Gastrocnemius medialis (tissue), 4 donors: ENCODE results near the gene NEK2. TPM values are rescaled to one million over a fixed set of nuclear protein-coding genes. Genes with fewer than 3 reads are reported as not detected.
"Not testable (repeated sequence)": the region's sequence is repeated elsewhere in the genome, so short reads cannot be mapped to it uniquely, and the experiment has no call there.

Source experiments
- ATAC-seq, 2 donors: fragments of 150-250 bp; one replicate each; pipeline ENCODE4 v1.9.1; 2016
- DNase-seq, 2 donors: peaks; one replicate each; pipeline ENCODE4 v3.0.0-alpha.2; 2019
- H3K27ac ChIP-seq, 4 donors: fragments of 200-600 bp; sonication (generic); 1 replicate in 1 of 4; 2 replicates in 3 of 4; pipeline ENCODE4 v1.5.1; 2016 to 2018; ENCODE audit warnings: mild to moderate bottlenecking in 2 of 4, moderate library complexity in 1 of 4
- H3K27me3 ChIP-seq, 3 donors: fragments of 200-600 bp; sonication (generic) in 2 of 3; 1 replicate in 1 of 3; 2 replicates in 2 of 3; pipeline versions ENCODE4 v1.5.1 to v1.6.0; 2016 to 2019; ENCODE audit warnings: mild to moderate bottlenecking in 1 of 3, moderate library complexity in 1 of 3
- H3K36me3 ChIP-seq, 2 donors: fragments of 200-600 bp; sonication (generic) in 1 of 2; one replicate each; pipeline ENCODE4 v1.5.1; 2017 to 2018
- H3K4me1 ChIP-seq, 2 donors: fragments of 200-600 bp; sonication (generic) in 1 of 2; one replicate each; pipeline ENCODE4 v1.5.1; 2016 to 2017; ENCODE audit warnings: mild to moderate bottlenecking in 2 of 2
- H3K4me3 ChIP-seq, 4 donors: fragments of 200-600 bp; sonication (generic) in 3 of 4; 1 replicate in 1 of 4; 2 replicates in 3 of 4; pipeline ENCODE4 v1.5.1; 2016 to 2019; ENCODE audit warnings: mild to moderate bottlenecking in 2 of 4
- H3K9me3 ChIP-seq, 3 donors: fragments of 200-600 bp; sonication (generic) in 2 of 3; 1 replicate in 1 of 3; 2 replicates in 2 of 3; pipeline ENCODE4 v1.5.1; 2016 to 2019
- POLR2A ChIP-seq, 2 donors: fragments of 450-650 bp; IDR thresholded peaks; one replicate each; pipeline ENCODE4 v1.6.1; 2017; ENCODE audit warnings: antibody characterized with exemption in 2 of 2, mild to moderate bottlenecking in 2 of 2, moderate library complexity in 2 of 2
- in situ Hi-C, 4 donors: fragments of 200-750 bp; cut with MboI; loops; one replicate each; pipeline versions ENCODE4 v1.15.0 to v1.8.0; 2017; ENCODE audit warnings: low sequenced_read_pairs in 4 of 4
- intact Hi-C: fragments of 100-400 bp; cut with DNase I; formaldehyde crosslinking; loops from one replicate; pipeline ENCODE4 v1.15.1; 2023; ENCODE audit warnings: low total_unique reads
- total RNA-seq, 4 donors: library from RNA; depleted of rRNA; stranded (reverse); fragments of >200 nt; gene quantifications; one replicate each; pipeline versions ENCODE4 v1.1.0 to v1.2.3, GENCODE V29; 2016
- TF ChIP-seq, protein P1 (sequence below), 5 experiments: fragments of 450-650 bp in 3 of 5; fragments of 200-600 bp in 2 of 5; sonication (generic) in 2 of 5; IDR thresholded peaks in 4 of 5; conservative IDR thresholded peaks in 1 of 5; 1 replicate in 4 of 5; 2 replicates in 1 of 5; pipeline ENCODE4 v1.5.1; 2016 to 2019; ENCODE audit warnings: antibody characterized with exemption in 5 of 5, mild to moderate bottlenecking in 3 of 5, moderate library complexity in 3 of 5

Gene NEK2
- total RNA-seq, 4 donors from 2014 or later, result not detected

DNA sequence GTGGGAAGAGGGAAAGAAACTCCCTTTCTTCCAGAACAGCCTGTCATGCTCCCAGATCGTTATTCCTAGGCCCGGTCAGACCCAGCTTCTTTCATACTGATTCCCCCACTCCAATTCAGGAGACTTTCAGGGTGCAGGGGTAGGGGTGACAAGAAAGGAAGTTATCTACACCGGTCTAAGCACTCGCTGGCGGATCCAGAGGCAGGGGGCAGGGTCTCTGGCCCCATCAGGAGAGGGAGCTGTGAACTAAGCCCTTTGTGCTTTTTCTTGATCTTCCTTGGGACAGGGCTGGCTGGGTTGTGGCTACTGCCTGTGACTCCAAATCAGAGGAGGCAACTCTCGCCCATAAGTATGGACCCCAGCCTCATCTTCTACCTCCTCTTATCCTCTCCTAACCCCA lies 44.3 kb downstream of the NEK2 start:
- no peak for ATAC-seq
- intact Hi-C loops, result no loop called here
- no peak for TF ChIP-seq POLR2A (IDR thresholded peaks at IDR 0.05)
- TF ChIP-seq, protein P1, sequence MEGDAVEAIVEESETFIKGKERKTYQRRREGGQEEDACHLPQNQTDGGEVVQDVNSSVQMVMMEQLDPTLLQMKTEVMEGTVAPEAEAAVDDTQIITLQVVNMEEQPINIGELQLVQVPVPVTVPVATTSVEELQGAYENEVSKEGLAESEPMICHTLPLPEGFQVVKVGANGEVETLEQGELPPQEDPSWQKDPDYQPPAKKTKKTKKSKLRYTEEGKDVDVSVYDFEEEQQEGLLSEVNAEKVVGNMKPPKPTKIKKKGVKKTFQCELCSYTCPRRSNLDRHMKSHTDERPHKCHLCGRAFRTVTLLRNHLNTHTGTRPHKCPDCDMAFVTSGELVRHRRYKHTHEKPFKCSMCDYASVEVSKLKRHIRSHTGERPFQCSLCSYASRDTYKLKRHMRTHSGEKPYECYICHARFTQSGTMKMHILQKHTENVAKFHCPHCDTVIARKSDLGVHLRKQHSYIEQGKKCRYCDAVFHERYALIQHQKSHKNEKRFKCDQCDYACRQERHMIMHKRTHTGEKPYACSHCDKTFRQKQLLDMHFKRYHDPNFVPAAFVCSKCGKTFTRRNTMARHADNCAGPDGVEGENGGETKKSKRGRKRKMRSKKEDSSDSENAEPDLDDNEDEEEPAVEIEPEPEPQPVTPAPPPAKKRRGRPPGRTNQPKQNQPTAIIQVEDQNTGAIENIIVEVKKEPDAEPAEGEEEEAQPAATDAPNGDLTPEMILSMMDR (IDR thresholded peaks at IDR 0.05 in 4 of 5, conservative IDR thresholded peaks at IDR 0.05 in 1 of 5), result no peak
- Histone ChIP-seq H3K27ac (no peak overlapping the region), H3K27me3 (no peaks in the 10 kb centered on the region), H3K4me3 (no peak overlapping the region), H3K9me3 (no peaks in the 10 kb centered on the region), H3K4me1 (no peaks in the 10 kb centered on the region), H3K36me3 (no peaks in the 10 kb centered on the region)
- no peak for DNase-seq
- in situ Hi-C loops, result no loop called here

DNA sequence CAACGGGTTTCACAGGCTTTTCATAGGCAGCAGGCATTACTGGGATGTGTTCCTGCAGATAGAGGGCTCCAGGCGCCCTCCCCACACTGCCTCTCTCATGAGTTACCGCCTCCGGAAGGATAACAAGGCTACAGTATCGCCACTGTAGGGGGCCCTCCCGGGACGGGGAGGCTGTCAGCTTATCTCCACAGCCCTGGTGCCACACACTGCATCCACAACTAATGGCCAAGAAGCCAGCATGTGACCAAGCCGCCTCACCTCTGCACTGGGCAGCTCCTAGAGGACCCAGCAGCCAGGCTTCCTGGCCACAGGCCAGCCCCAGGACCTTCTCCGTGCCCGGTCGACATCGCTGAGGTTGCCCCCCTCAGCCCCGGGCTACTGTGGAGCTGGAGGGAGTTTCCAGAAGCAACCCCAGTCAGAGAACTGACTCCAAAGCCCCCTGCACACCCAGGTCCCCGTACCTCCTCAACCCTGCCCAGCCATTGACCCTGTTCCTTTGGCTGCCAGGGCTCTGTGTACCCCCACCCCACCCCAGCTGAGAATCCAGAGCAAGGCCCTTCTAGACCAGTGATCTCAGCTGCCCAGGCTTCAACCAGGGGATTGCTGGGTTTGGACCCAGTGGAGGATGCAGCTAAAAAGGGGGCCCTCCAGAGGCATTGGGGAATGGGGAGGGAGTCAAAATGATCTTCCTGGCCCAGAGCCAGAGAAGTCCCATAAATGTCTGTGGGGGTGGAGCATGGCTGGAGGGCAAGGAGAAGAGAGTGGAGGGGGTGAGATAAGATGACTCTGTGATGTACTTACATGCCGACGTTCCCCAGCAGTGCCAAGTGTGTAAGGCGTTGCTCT lies 45.0 kb downstream of the NEK2 start:
- H3K4me3 ChIP-seq, result no peak overlapping the region
- in situ Hi-C loops, result no loop called here
- H3K36me3 ChIP-seq, result no peaks in the 10 kb centered on the region
- H3K27me3 ChIP-seq, result no peaks in the 10 kb centered on the region
- H3K27ac ChIP-seq, result no peak overlapping the region
- TF ChIP-seq, protein P1 (IDR thresholded peaks at IDR 0.05 in 4 of 5, conservative IDR thresholded peaks at IDR 0.05 in 1 of 5), result no peak
- TF ChIP-seq POLR2A (IDR thresholded peaks at IDR 0.05), result no peak
- no peaks in the 10 kb centered on the region for H3K9me3 ChIP-seq
- intact Hi-C loops, result no loop called here
- H3K4me1 ChIP-seq, result no peaks in the 10 kb centered on the region
- no peak for ATAC-seq
- DNase-seq, result no peak

GRCh38 chr1:211628417-211628816 lies 47.0 kb downstream of the NEK2 start:
- no peak overlapping the region for H3K27ac ChIP-seq
- intact Hi-C loops (no loop called here), in situ Hi-C loops (no loop called here)
- ATAC-seq, result no peak
- H3K4me1 ChIP-seq, result no peaks in the 10 kb centered on the region
- TF ChIP-seq, protein P1 (IDR thresholded peaks at IDR 0.05 in 4 of 5, conservative IDR thresholded peaks at IDR 0.05 in 1 of 5), result no peak
- no peak for TF ChIP-seq POLR2A (IDR thresholded peaks at IDR 0.05)
- no peak for DNase-seq
- no peaks in the 10 kb centered on the region for H3K27me3 ChIP-seq
- H3K9me3 ChIP-seq, result no peaks in the 10 kb centered on the region
- no peaks in the 10 kb centered on the region for H3K36me3 ChIP-seq
- H3K4me3 ChIP-seq, result no peak overlapping the region

DNA sequence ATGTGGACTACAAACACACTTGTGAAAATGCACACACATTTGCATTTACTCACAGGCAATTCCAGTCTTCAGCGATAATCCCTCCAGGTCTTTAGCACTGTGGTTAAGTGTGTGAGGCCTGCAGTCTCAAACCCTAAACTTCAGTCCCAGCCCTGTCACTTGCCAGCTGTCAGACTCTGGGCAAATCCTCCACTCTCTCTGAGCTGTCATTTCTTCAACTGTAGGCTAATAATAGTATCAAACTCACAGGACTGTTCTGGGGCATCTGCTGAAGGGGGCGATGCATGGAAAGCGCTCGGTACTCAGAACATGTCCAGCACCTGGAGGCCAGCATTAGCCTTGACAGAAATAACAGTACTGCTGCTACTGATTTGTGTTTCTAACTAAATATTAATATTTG lies 48.2 kb downstream of the NEK2 start:
- intact Hi-C loops (no loop called here), in situ Hi-C loops (no loop called here)
- Histone ChIP-seq H3K27me3 (no peaks in the 10 kb centered on the region), H3K4me1 (no peaks in the 10 kb centered on the region), H3K9me3 (no peaks in the 10 kb centered on the region), H3K4me3 (no peak overlapping the region), H3K36me3 (no peaks in the 10 kb centered on the region), H3K27ac (no peak overlapping the region)
- TF ChIP-seq POLR2A (IDR thresholded peaks at IDR 0.05), result no peak
- TF ChIP-seq, protein P1 (IDR thresholded peaks at IDR 0.05 in 4 of 5, conservative IDR thresholded peaks at IDR 0.05 in 1 of 5), result no peak
- no peak for ATAC-seq
- DNase-seq, result no peak

GRCh38 chr1:211625866-211626265 lies 49.6 kb downstream of the NEK2 start:
- DNase-seq, H3K27me3 ChIP-seq, H3K27ac ChIP-seq, H3K4me3 ChIP-seq, H3K36me3 ChIP-seq, H3K9me3 ChIP-seq, ATAC-seq, in situ Hi-C loops, intact Hi-C loops, H3K4me1 ChIP-seq: not testable (repeated sequence)
